ENCODE data around the gene GDPD4.

DNA sequence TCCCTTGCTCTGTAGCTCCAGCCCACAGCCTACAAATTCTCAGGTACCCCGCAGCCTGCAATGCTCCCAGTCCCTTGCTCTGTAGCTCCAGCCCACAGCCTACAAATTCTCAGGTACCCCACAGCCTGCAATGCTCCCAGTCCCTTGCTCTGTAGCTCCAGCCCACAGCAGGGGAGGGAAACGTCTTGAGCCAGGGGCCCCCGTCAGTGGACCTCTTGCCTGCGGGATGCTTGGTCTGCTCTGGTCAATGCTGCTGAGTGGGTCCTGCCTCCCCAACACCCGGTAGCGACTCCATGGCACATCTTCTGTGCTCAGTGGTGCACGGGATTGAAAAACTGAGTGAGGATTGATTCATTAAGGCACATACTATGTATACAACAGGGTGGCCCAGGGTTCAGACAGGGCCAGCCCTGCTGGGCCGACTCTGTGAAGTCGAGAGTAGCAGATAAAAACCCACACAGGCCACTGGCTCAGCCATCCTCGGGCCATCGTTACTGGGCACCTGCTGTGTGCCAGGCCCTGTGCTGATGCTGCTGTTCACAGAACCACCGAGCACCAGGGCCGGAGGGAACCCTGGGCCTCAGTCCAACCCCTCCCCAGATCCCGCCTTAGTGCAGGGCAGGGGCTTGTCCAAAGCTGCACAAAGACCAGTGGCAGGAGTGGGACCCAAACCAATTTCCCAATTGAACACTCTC is 103.7 kb downstream of the GDPD4 start:
- TF ChIP-seq, protein P1, sequence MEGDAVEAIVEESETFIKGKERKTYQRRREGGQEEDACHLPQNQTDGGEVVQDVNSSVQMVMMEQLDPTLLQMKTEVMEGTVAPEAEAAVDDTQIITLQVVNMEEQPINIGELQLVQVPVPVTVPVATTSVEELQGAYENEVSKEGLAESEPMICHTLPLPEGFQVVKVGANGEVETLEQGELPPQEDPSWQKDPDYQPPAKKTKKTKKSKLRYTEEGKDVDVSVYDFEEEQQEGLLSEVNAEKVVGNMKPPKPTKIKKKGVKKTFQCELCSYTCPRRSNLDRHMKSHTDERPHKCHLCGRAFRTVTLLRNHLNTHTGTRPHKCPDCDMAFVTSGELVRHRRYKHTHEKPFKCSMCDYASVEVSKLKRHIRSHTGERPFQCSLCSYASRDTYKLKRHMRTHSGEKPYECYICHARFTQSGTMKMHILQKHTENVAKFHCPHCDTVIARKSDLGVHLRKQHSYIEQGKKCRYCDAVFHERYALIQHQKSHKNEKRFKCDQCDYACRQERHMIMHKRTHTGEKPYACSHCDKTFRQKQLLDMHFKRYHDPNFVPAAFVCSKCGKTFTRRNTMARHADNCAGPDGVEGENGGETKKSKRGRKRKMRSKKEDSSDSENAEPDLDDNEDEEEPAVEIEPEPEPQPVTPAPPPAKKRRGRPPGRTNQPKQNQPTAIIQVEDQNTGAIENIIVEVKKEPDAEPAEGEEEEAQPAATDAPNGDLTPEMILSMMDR (conservative IDR thresholded peaks at IDR 0.05; ENCODE audit: low read depth, low read length) = no peak
- TF ChIP-seq EZH2 (IDR thresholded peaks at IDR 0.05; ENCODE audit: borderline replicate concordance, low read depth, low read length, poor library complexity, severe bottlenecking) = no peak
